NCI-H460 (cell line): Measurements from ENCODE around the gene ADRA2C. TPM values are rescaled to one million over a fixed set of nuclear protein-coding genes. Genes with fewer than 3 reads are reported as not detected.

Experiments
- DNase-seq: peaks from one replicate; pipeline ENCODE4 v3.0.0-alpha.2; 2016; ENCODE audit warnings: low read depth; ENCODE audit errors: extremely low read depth
- total RNA-seq: library from RNA; depleted of rRNA; stranded (reverse); fragments of >200 nt; shearing (Covaris generic); gene quantifications from 2 replicates; pipeline ENCODE4 v1.2.3, GENCODE V29; 2014

The ADRA2C gene
- total RNA-seq, 1 experiment from 2014 or later, result 15.0 TPM

DNA sequence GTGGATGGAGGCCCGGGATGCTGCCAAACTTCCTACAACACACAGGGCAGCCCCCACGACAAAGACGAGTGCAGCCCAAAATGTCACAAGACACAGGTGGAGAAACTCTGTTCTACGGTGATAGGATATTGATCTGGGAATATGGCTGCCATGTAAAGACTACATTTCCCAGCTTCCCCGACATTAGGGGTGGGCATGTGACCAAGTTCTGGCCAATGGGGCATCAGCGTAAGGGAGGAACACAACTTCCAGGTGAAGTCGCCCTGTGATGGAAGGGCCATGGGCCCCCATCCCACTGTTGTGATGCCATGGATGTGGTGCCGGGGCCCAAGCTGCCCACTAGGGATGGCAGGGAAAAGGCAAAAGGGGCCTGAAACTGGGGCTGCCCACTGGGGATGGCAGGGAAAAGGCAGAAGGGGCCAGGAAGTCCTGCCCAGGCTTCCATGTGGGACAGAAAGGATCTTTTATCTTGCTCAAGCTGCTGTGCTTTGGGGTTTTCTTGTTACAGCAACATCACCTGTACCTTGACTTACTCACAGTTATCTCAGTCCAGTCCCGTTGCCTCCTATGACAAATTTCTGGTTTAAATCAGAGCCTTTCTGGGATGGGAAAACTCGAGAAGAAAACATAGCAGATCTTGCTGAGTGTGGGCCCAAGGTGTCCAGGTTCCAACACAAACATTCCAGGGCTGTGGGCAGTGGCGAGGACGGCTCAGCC, 9.7 kb upstream of the ADRA2C start:
- DNase-seq, result no peak

GRCh38 chr4:3759236-3759635, 6.9 kb upstream of the ADRA2C start:
- DNase-seq, result no peak

- no peak for DNase-seq
These were observed 5.8 kb upstream of the ADRA2C start for GRCh38 chr4:3760346-3760745.

DNA sequence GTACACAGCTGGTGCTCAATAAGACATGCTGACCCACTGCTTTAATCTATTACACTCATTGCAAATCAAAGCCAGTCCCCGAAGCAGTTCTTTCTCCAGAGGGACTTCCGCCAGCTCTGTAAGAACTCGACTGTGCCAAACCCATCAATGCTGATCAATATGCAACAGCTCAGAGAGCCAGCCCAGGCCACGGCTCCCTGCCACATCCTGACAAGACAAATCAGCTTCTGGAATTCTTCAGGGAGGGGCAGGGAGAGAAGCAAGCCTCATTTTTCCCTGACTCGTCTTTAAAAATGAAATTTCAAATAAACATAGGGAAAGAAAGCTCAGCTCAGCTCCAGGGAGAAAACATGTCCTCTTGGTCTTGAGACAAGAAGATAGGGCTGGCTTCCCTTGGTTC, 5.3 kb upstream of the ADRA2C start:
- DNase-seq, result no peak

DNA sequence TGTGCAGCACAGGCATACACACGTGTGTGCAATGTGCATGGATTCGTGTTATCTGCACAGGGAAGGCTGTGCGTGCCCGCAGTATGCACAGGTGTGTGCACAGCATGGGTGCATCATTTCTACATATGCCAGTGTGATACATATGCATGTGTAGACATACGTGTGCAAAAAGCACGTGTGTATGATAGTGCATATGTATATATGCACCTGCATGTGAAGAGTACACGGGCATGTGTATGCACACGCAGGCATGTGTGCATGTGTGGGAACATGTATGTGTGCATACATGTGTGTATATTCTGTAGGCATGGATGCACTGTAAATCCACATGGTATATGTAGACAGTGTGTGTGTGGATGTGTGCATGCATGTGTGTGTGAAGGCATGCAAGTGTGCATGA, 3.9 kb upstream of the ADRA2C start:
- DNase-seq, result no peak

GRCh38 chr4:3762753-3763549, 3.2 kb upstream of the ADRA2C start:
- DNase-seq, result no peak

DNA sequence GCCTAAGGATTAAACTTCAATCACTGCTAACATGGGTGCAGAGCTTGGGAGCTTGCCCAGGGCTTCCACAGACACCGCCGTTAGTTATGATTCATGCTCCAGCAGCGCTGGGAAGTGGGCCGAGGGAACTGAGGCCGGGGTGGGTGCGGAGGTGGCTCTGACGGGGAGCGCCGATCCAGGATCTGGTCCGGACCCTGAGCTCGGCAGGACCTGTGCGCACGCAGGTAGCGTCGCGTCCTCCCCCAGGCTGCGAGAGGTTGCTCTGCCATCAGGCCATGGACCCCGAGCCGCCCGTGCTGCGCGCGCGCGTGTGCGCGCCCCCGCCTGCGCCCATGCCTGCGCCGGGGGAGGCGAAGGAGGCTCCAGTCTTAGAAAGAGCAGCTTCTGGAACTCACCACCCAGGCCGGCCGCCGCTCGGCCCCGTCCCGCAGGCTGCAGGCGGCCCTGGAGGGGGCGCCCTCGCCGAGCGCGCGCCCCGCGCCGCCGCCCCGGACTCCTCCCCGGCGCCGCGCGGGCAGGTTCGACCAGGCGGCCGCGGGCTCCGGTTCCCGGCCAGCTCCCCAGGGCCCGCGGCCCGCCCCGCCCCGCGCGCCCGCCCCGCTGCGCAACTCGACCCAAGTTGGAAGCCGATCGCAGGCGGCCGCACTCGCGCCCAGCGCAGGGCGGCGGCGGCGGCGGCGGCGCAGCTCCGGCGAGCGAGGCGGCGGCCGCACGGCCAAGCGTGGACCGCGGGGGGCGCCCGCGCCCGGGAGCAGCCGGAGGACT, 732 bp upstream of the ADRA2C start:
- peak; percentile 40 for DNase-seq

- no peak for DNase-seq
These were observed 792 bp downstream of the ADRA2C start for GRCh38 chr4:3766785-3767569.

- DNase-seq, result no peak
These were observed 1.5 kb downstream of the ADRA2C start for GRCh38 chr4:3767570-3768288.

DNA sequence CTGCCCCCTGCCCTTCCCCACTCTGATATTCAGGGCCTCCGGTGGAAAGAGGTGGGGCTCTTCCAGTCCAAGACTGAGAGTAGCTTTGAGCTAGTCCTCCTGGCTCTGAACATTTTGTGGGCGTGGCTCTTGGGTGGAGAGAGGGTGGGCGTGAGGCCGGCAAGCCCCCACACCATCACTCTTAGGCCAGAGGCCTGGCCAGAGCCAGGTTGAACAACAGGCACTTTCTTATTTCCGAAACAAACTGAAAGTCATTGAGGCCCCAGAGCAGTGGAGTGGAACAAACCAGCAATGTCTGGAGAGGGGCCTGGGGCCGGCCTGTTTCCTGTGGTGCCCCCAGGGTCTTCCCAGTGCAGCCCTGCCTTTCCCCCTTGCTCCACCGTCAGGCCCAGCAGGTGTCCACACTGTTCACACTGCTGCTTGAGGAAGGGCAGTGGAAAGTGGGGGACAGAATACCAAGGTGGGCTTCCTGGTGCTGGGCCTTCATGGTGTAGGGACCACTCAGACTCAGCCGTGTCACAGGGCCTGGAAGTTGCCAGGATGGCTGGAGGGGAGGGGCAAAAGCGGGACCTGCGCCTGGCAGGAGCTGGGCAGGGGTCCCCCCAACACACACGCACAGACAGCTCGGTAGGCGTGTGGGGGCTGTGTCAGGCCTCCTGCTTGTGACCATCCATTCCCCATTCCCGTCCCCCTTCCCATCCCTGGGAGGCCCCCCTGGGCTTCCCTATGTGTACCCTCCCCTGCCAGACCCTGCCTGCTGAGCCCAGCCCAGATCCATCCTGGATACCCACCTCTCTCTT, 2.9 kb downstream of the ADRA2C start:
- DNase-seq, result no peak

DNA sequence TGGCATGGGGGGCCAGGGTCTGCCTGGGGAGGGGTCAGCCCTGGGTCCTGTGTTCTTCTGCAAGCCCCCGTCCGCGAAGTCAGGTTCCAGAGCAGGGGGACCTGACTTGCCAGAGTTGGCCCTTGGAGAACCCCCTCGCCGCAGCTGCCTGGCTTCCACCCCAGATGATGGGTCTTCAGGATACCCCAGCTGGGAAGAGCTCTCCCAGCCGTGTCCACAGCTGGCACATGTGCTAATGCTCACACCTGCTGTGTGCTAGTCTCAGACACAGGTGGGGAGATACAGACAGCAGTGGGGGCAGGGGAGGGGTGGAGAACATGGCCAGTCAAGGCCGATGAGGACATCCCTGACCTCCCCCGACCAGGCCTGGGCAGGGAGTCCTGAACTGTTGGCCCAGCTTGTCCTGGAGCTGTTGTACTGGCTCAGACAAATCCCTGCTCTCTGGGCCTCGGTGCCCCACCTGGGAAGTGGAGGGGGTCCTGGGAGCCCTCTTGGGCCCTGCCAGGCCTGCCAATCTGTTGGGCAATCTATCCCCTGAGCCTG, 3.5 kb downstream of the ADRA2C start:
- DNase-seq, result no peak

- no peak for DNase-seq
These were observed 4.4 kb downstream of the ADRA2C start for GRCh38 chr4:3770323-3771163.

- DNase-seq, result no peak
These were observed 5.1 kb downstream of the ADRA2C start for GRCh38 chr4:3771164-3771809.

DNA sequence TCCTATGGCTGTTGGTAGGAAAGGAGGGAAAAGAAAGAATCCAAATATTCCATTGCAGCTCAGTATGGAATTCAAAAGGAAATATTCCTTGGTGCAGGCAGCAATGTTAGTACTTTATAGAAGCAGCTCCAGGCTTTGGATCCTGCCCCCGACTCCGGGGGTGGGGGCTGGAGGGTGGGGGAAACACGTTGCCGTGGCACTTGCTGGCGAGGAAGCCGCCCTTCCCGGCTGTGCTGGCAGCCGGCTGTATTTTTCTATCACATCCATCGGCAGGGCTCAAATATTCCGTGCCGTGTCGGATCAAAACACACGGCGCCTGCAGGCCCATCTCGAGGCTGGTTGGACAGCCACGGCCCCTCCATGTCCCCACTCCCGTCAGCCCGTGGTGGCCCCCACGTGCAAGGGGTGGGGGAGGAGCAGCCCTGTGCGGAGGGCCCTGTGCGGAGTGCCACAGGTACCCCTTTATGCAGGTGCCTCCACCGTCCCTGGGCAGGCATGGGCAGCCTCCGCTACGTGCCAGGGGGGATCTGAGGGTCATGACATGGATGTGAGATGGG, 5.8 kb downstream of the ADRA2C start:
- no peak for DNase-seq

DNA sequence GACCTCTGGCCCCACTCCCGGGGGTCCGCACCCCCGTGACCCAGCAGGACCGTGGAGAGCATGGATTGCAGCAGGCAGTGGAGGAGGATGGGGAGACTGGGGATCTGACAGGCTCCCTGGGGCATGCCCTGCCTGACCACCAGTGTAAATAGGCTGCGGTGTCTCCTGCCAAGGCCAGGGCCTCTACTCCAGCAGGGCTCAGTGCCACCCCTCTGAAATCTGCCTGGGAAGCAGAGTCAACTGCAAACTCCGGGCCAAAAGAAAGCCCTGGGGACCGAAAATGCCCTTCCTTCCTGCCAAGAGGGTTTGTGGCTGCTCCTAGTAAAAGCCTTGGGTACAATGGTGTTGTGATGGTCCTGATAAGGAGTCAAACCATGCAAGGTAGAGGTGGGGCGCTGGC, 6.4 kb downstream of the ADRA2C start:
- DNase-seq, result no peak

- no peak for DNase-seq
These were observed 7.4 kb downstream of the ADRA2C start for GRCh38 chr4:3773552-3774001.

- DNase-seq, result no peak
These were observed 8.2 kb downstream of the ADRA2C start for GRCh38 chr4:3774253-3774883.
